DOHH2 (cell line): ENCODE results near the gene FANCC.

Experiments used
- CTCF ChIP-seq: fragments of 200-600 bp; sonication (generic); IDR thresholded peaks from one replicate; pipeline ENCODE4 v1.5.1; 2014; ENCODE audit warnings: antibody characterized with exemption, mild to moderate bottlenecking, low read depth, low read length; ENCODE audit not compliant: poor library complexity, severe bottlenecking
- EZH2phosphoT487 ChIP-seq: fragments of 200-600 bp; sonication (generic); IDR thresholded peaks from 2 replicates; pipeline ENCODE4 v1.6.1; 2017; ENCODE audit warnings: borderline replicate concordance, mild to moderate bottlenecking, antibody characterized with exemption, low read length, moderate library complexity, mixed read lengths

DNA sequence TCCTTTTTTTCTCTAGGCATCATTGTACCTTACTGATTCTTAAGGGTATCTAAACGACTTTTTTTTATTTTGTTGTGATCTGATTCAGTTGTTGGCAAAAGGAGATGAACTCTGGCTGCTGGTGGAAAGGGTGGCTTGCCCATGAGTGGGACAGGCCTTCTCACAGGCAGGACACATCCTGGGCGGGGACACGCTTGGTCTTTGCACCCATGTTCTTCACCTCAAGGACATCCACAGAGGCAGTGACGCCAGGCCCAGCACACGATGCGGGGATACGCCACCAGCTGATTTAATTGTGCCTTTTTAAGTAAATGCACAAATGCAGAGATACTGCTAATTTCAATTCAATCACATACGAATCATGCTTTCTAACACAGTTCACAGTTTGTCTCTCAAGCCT lies 208.1 kb downstream of the FANCC start:
- TF ChIP-seq CTCF = no peak
- TF ChIP-seq EZH2phosphoT487 = no peak
